GM10266 (cell line): ENCODE measurements around the gene NFIB.

Experiments
- DNase-seq: peaks from one replicate; pipeline ENCODE4 v3.0.0; 2012; ENCODE audit errors: extremely low spot score
- TF ChIP-seq, protein P1 (sequence below): IDR thresholded peaks from 2 replicates; pipeline ENCODE4 v1.5.1; 2012; ENCODE audit warnings: mild to moderate bottlenecking, low read depth; ENCODE audit not compliant: control insufficient read depth, insufficient read depth; ENCODE audit errors: missing control alignments

NFIB gene

DNA sequence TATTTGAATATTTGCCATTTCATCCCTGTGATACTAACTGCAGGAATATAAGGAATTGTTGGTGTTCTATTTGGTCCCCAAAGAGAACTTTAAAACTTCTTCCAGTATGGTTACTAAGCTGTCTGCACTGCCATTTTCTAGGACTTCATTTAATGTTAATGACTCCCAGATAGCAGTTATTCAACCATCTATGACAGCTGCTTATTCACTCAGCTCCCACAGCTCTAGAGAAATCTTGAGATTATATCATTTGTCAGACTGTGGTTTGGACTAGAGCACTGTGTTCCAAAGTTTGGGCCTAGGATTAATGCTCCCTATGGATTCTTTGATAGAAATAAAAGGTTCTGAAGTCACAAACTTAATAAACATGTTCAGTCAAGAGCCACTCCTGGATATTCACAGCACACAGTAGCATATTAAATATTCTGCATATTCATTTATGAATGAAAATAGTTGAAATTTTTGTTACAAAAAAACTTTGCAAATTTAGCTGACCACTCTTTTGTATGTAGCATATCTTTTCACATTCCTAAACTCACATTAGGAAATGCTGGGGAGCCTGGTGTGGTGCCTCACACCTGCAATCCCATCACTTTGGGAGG lies 173.7 kb downstream of the NFIB start:
- TF ChIP-seq, protein P1, sequence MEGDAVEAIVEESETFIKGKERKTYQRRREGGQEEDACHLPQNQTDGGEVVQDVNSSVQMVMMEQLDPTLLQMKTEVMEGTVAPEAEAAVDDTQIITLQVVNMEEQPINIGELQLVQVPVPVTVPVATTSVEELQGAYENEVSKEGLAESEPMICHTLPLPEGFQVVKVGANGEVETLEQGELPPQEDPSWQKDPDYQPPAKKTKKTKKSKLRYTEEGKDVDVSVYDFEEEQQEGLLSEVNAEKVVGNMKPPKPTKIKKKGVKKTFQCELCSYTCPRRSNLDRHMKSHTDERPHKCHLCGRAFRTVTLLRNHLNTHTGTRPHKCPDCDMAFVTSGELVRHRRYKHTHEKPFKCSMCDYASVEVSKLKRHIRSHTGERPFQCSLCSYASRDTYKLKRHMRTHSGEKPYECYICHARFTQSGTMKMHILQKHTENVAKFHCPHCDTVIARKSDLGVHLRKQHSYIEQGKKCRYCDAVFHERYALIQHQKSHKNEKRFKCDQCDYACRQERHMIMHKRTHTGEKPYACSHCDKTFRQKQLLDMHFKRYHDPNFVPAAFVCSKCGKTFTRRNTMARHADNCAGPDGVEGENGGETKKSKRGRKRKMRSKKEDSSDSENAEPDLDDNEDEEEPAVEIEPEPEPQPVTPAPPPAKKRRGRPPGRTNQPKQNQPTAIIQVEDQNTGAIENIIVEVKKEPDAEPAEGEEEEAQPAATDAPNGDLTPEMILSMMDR = no peak
- DNase-seq = no peak

DNA sequence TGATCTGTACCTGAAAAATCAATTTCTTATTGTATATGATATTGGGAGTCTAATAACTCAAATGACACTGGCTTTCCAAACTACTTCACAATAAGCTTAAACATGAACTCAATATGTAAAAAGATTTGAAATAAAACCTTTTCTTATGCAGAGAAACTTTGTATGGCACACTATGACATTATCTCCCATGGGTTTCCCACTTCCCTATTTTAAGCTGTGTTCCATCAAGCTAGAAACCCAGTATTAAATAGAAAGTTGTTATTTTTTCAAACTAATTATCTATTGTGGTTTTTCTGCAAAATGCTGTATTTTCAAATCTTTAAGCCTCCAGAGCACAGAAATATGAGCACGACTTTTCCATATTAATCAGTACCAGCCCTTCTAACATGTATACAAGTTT lies 174.7 kb downstream of the NFIB start:
- DNase-seq = no peak
- TF ChIP-seq, protein P1 = no peak

DNA sequence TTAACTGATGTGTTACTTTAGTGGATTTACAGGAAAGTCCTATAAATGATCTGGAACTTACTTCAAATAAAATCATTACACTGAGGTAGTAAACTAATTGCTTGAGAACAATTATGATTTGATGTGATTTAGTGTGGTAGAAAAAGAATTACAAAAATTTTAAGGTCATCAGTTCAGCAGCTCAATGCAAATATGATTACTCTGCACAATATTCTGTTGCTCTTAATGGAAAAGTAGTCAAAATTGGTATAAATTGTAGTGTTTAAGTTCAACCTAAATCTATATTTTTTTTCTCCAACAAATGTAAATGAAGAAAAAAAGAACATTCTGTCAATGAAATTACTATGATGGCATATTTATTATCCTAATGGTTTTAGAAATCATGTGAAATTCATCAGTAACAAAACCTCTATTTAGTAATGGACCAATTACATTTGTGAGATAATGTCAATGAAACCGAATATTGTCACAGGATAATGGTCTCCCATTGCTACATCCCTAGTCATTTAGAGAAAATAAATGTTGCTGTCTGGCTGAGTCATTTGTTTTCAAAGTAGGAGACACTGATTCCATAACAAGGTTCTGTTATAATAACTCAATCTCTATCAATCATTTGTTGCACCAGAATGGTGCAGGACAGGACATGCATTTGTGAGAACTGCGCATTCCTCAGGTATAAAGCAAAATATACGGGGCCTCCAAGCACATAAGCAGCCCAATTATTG lies 177.1 kb downstream of the NFIB start:
- no peak for DNase-seq
- TF ChIP-seq, protein P1 = no peak

DNA sequence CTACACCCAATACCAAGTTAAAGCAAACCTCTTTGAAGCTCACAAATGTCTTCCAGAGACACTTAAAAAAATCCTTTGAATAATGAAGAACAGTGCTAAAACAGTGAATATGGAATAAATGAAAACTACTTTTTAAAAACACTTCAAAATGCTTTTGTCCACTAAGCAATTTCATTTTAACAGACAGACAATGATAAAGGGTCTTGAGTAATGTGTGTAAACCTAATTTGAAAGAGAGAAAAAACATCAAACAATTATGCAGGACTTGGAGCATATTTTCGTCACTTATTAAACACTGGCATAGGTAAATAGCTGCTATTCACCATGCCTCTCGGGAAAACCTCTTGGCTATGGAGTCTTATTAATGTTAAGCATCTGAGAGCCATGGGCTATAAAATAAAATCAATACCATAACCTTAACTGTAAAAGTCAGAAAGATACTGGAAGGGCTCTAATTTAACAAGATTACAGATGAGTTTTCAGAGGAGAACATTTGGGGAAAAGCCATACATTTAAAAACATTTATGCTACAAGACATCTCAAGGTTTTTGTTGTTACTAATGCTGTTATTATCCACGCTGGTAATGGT lies 177.8 kb downstream of the NFIB start:
- no peak for DNase-seq
- TF ChIP-seq, protein P1 = no peak

DNA sequence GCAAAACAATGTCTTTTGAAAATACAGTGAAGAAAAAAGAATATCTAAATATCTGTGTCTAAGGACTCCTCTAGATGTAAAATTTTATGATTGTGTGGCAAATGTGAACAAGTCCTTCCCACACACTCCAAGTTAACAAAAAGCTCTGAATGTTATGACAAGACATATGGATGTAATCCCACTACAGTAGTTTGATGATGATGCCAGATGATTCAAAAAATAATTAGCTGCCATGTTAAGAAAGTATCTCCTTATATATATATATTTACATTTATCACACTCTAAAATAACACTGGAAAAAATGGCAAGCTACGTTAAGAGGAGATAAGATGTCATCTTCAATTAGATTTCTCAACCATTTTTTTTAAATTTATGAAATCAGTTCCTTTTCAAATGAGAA lies 178.5 kb downstream of the NFIB start:
- no peak for DNase-seq
- TF ChIP-seq, protein P1 = no peak

DNA sequence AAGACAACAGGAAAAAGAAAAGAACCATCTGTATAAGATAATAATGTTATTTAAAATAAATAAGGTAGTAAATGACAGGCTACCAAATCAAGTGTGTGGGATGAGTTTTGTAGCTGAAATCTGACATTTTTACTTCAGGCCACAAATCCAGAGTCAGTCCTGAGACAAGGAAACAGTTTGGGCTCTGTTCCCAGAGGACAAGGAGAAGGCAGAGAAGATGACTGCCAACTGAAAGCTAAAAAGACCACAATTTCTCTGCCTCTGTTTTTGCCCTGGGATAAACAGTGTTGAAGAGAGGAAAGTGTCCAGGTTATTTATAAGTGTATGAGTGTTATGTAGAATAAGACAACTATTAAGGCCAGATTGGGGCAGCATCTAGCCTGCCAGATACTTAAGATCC lies 180.5 kb downstream of the NFIB start:
- DNase-seq = no peak
- TF ChIP-seq, protein P1 = no peak

DNA sequence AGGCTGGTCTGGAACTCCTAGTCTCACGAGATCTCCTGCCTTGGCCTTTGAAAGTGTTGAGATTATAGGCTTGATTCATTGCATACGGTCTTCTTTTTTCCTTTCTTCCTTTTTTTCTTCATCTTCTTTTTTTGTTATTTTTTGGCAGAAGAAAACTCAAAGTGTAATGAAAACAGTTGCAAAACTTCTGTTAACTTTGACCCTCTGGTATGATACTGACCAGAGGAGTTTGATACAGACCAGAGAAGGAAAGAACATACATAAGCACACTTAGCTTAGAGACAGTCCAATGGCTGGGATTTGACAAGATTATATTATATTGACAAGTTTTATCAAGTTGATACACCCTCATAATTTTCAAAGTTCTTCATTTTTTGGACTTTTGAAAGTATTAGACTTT lies 181.2 kb downstream of the NFIB start:
- no peak for DNase-seq
- TF ChIP-seq, protein P1 = no peak
